Ectodermal cell (in vitro differentiated cells): ENCODE measurements around the gene AHNAK.
A peak's percentile ranks its signal among the peaks of the same experiment; 100 is the strongest.

Experiments
- H3K27ac ChIP-seq: 2 replicates; pipeline ENCODE4 v1.7.0; 2013; ENCODE audit warnings: mild to moderate bottlenecking, low read depth, low read length; ENCODE audit not compliant: insufficient read depth, poor library complexity, severe bottlenecking
- H3K27me3 ChIP-seq: 2 replicates; pipeline ENCODE4 v1.7.0; 2013; ENCODE audit warnings: mild to moderate bottlenecking, low read length; ENCODE audit not compliant: insufficient read depth, control insufficient read depth, poor library complexity, severe bottlenecking
- H3K36me3 ChIP-seq: one replicate; pipeline ENCODE4 v1.7.0; 2013; ENCODE audit warnings: low read length; ENCODE audit not compliant: control insufficient read depth, insufficient read depth
- H3K4me1 ChIP-seq: one replicate; pipeline ENCODE4 v1.7.0; 2013; ENCODE audit warnings: low read length; ENCODE audit not compliant: control insufficient read depth, insufficient read depth
- H3K4me3 ChIP-seq: 2 replicates; pipeline ENCODE4 v1.7.0; 2013; ENCODE audit warnings: low read depth, low read length, control low read depth; ENCODE audit not compliant: insufficient read depth
- H3K9me3 ChIP-seq: 2 replicates; pipeline ENCODE4 v1.7.0; 2013; ENCODE audit warnings: mild to moderate bottlenecking, low read length, moderate library complexity; ENCODE audit not compliant: control insufficient read depth
- WGBS, 2 experiments: methylation state at CpG; one replicate each; pipeline ENCODE4 v1.1.7; 2013; ENCODE audit warnings: missing lambda C conversion rate in 2 of 2; 5-methylcytosine and 5-hydroxymethylcytosine counted together

AHNAK gene

DNA sequence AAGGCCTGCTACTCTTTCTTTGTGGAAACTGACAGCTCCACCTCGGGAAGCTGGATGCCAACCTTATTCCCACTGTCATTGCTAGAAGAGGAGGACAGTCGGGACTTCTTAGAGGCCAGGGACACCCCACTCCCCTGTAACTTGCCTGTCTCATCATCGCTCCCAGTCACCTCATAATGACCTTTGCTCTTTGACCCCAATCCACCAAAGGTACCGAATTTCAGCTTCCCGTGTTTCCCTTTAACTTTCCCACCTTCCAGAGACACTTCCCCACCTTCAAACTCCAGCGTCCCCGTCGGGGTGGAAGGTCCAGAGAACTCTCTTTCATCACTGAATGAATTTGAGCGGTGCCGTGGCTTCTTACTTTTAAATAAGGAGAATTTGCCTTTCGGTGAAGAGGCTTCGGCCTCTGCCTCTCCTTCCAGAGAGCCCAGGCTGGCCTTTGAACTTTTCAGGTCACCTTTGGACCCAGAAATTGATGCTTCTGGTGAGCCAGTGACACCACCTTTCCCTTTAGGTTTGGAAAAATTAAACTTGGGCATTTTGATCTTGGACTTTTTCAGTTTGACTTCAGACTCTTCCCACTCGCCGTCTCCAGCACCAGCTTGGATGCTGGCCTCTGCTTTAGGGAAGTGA is 29.8 kb downstream of the AHNAK start:
- H3K36me3 ChIP-seq: peaks cover 8% of the 10 kb centered on the region
- no peaks in the 10 kb centered on the region for H3K4me1 ChIP-seq
- 93 to 95% methylated on average over 14 of the region's 14 CpGs for WGBS, 2 experiments
- no peak overlapping the region for H3K4me3 ChIP-seq
- no peaks in the 10 kb centered on the region for H3K9me3 ChIP-seq
- H3K27me3 ChIP-seq: no peaks in the 10 kb centered on the region
- no peak overlapping the region for H3K27ac ChIP-seq

DNA sequence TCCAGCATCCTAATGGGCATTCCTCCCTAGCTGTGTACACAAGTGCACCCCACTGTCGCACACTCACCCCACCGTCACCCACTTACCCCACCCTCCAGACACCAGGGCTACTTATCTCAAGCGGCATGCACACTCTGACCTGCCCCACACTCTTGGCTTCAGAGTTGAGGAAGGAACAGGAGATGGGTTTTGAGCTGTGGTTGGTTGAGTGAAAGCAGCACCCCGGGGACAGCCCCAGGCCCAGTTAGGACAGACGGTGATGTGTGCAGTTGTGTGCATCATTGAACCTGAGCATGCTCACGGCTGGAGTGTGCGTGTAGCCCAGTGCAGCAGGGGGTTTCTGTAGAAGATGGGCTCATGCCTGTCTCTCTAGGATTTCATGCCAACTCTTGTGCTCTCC is 32.5 kb downstream of the AHNAK start:
- Histone ChIP-seq H3K4me3 (no peak overlapping the region), H3K27me3 (no peaks in the 10 kb centered on the region), H3K36me3 (peaks cover 4% of the 10 kb centered on the region), H3K9me3 (no peaks in the 10 kb centered on the region), H3K27ac (no peak overlapping the region), H3K4me1 (peaks cover 4% of the 10 kb centered on the region)
- WGBS, 2 experiments: 92 to 95% methylated on average over 7 of the region's 7 CpGs

DNA sequence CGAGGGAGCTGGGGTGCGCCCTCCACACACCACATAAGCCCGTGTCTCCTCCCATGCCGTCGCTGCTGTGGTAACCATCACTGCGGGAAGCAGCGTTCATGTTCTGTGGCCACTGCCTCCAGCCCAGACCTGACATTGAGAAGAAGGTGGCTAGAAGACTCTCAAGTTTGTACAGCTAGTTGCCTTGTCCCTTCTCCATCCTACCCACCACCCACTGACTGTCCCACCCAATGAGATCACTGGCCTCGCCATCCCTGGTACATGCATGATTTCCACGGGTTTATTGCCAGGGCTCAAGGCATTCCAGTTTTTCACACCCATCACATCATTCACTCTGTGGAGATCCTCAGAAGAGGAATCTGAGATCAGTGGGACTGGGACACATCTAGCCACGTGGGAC is 33.0 kb downstream of the AHNAK start:
- no peaks in the 10 kb centered on the region for H3K27me3 ChIP-seq
- peaks cover 8% of the 10 kb centered on the region for H3K4me1 ChIP-seq
- H3K36me3 ChIP-seq: no peaks in the 10 kb centered on the region
- H3K27ac ChIP-seq: no peak overlapping the region
- H3K9me3 ChIP-seq: no peaks in the 10 kb centered on the region
- 92 to 98% methylated on average over 10 of the region's 10 CpGs for WGBS, 2 experiments
- H3K4me3 ChIP-seq: no peak overlapping the region

DNA sequence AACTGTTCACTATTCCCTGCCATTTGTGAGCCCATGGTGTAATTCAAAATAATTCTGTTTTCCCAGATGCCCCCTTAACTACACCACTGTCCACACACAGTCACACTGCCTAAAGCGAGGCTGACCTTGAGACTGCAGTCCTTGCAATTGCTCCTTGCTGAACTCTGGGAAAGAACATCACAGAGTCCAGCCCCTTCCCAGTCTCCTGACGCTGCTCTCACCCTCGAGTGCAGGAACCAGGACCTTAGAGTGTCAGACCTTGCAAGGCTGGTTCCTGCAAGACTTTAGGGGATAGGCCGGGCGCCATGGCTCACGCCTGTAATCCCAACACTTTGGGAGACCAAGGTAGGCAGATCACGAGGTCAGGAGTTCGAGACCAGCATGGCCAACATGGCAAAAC is 33.6 kb downstream of the AHNAK start:
- WGBS, 2 experiments: 89 to 92% methylated on average over 8 of the region's 8 CpGs
- no peaks in the 10 kb centered on the region for H3K9me3 ChIP-seq
- H3K36me3 ChIP-seq: no peaks in the 10 kb centered on the region
- no peaks in the 10 kb centered on the region for H3K27me3 ChIP-seq
- no peak overlapping the region for H3K4me3 ChIP-seq
- no peak overlapping the region for H3K27ac ChIP-seq
- H3K4me1 ChIP-seq: peaks cover 13% of the 10 kb centered on the region

DNA sequence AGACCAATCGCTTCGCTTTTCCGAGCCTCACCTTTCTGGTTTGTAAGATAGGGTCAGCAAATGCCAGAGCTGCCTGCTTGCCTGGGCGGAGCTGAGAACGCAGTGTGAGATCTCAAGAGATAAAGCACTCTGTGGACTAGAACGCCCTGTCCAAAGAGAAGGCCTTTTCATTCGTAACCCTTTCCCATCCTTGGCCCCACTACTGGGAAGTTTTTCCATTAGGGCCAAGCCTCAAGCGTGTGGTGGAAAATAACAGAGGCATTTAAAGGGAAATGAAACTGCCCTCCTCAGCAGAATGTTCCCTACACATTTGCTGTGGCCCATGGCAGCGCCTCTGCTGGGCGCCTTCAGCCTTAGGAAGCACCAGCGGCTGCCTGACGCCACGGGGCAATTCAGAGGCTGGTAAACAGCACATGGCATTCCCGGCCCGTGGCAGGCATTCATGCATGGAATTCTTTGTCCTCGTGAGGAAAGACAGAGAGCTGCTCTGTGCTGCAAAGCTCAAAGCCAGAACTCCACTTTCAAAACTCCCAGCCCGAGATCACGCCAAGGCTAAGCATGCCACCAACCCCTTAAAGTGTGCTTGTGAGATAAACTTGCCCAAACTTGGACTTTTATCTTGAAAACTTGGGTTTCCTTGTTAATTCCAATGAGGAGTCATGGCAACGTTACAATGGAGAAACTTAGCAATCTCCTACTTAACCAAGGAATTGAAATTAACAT is 38.1 kb downstream of the AHNAK start:
- Histone ChIP-seq H3K27ac (peak overlapping the region; percentile 97), H3K36me3 (no peaks in the 10 kb centered on the region), H3K27me3 (no peaks in the 10 kb centered on the region), H3K9me3 (no peaks in the 10 kb centered on the region), H3K4me1 (peaks cover 42% of the 10 kb centered on the region), H3K4me3 (no peak overlapping the region)
- 10 to 13% methylated on average over 19 of the region's 19 CpGs for WGBS, 2 experiments

DNA sequence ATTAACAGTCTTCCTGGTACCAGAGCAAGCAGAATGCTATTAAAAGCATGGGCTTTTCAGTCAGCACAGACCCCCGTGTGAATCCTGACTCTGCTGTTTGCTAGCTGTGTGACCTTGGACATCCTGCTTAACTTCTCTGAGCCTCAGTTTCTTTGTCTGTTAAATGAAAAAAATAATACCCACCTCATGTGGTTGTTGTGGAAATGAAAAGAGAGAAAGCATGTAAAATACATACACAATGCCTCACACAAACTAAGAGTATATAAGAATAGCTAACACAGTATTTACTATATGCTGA is 39.5 kb downstream of the AHNAK start:
- Histone ChIP-seq H3K9me3 (no peaks in the 10 kb centered on the region), H3K4me3 (no peak overlapping the region), H3K27ac (no peak overlapping the region), H3K27me3 (no peaks in the 10 kb centered on the region), H3K36me3 (no peaks in the 10 kb centered on the region), H3K4me1 (peaks cover 47% of the 10 kb centered on the region)
- 88 to 92% methylated on average over 1 of the region's 1 CpG for WGBS, 2 experiments

DNA sequence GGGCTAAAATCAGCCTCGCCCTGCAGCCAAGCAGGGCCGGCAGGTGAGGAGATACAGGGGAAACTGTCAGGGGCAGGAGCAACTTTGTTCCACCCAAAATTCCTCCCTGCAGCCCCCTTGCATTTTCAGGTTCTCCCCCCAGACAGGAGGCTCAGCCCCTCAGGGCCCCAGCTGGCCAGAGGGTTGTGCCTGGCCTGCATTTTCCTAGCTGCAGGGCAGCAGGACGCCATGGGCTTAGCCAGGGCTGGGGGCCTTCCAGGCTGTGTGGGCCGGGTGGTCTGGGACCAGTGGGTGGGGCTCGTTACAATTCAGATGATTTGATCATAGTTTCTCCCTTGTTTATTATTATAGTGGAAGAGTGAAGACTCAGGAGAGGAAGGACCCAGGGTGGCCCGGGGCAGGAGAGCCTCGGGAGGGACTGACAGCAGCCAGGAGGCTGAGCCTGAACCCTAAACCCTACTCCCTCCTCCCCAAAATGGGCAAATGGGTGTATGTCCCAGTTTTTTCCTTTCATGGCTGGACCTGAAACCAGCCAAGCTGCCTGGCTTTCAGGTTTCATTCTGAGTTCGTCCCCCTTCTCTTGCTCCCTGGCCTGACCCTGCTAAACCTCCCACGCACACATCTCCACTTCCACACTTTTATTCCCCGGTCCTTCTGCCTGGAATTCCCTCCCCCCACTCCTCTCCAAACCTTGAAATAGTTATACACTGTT is 40.0 kb downstream of the AHNAK start:
- H3K27me3 ChIP-seq: no peaks in the 10 kb centered on the region
- H3K4me1 ChIP-seq: peaks cover 52% of the 10 kb centered on the region
- 69 to 71% methylated on average over 10 of the region's 10 CpGs for WGBS, 2 experiments
- H3K27ac ChIP-seq: no peak overlapping the region
- no peaks in the 10 kb centered on the region for H3K36me3 ChIP-seq
- H3K4me3 ChIP-seq: no peak overlapping the region
- no peaks in the 10 kb centered on the region for H3K9me3 ChIP-seq

DNA sequence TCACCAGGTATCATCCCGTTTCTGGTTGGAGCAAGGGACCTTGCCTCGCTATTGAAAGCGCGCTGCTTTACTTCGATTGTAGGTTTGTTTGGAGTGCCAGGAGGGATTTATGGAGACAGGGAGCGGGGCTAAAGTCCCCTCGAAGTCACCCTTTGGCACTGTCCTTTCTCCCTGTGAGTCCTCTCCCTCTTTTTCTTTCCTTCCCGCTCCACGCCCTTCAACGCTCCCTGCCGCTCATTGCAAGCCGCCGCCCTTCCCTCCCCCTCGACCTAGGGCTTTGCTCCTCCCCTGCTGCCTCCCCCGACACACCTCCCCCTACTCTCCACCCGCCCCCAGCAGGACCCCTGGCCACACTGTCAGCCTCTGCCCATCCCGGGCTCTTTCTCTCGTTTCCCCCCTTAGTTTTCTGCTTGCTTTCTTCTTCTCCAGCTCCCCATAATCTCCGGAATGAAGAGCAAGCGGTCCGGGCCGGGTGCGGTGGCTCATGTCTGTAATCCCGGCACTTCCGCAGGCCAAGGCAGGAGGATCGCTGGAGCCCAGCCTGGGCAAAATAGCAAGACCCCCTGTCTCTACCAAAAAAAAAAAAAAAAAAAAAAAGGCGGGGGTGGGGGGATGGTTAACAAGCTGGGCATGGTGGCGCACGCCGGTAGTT is 41.0 kb downstream of the AHNAK start:
- peak overlapping the region; percentile 1 for H3K27ac ChIP-seq
- WGBS, 2 experiments: 23 to 24% methylated on average over 30 of the region's 30 CpGs
- H3K36me3 ChIP-seq: no peaks in the 10 kb centered on the region
- H3K9me3 ChIP-seq: no peaks in the 10 kb centered on the region
- peak overlapping the region; percentile 3 for H3K4me3 ChIP-seq
- H3K4me1 ChIP-seq: peaks cover 53% of the 10 kb centered on the region
- no peaks in the 10 kb centered on the region for H3K27me3 ChIP-seq

DNA sequence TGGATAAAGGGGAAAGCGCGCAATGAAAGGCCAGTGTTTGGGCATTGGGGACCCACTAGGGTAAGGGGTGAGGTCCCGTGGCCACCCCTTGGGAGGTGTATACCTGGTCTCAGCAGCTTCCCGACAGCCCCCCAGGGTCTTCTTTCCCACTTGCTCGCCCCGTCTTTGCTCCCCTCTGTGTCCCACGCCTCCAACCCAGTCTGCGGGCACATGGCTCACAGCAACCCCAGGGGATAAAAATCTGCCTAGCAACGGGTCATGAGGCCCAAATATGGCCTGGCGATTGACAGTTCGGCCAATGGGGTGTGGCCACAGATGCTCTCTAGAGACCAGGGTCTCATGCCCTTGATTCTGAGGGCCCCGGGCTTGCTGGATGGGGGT is 41.6 kb downstream of the AHNAK start:
- H3K27ac ChIP-seq: no peak overlapping the region
- peaks cover 53% of the 10 kb centered on the region for H3K4me1 ChIP-seq
- 34% methylated on average over 12 of the region's 12 CpGs for WGBS, 2 experiments
- peak overlapping the region; percentile 3 for H3K4me3 ChIP-seq
- no peaks in the 10 kb centered on the region for H3K27me3 ChIP-seq
- no peaks in the 10 kb centered on the region for H3K36me3 ChIP-seq
- no peaks in the 10 kb centered on the region for H3K9me3 ChIP-seq
